T47D (cell line): ENCODE results near the gene BPIFA1.

Experiments used
- DNase-seq, 2 experiments: peaks; one replicate each; pipeline versions ENCODE4 v3.0.0 to v3.0.0-alpha.2; 2011 to 2012; ENCODE audit warnings: low read depth in 1 of 2, low spot score in 1 of 2
- JUND ChIP-seq: IDR thresholded peaks from 2 replicates; pipeline ENCODE4 v1.6.1; 2012; ENCODE audit warnings: low read depth
- in situ Hi-C: cut with HindIII; loops from 2 replicates; pipeline ENCODE4 v1.10.0; 2016; ENCODE audit warnings: low sequenced_read_pairs, low pct_unique_long_range_greater_than_20kb

Gene BPIFA1

DNA sequence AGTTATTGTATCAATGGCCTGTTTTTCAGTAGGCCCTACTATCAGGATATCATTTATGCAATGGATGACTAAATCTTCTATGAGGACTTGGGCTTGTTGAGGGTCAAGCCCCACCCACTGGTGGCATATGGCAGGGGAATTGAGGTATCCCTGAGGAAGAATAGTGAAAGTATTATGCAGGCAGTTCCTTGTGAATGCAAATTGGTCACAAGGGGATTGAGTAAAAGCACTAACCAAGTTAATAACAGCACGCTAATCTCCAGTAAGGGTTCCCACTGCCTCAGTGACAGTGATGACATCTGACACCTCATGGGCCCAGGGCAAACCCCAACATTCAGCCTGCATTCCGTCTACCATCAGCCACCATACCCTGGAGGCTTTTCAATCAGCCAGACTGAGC lies 14.9 kb downstream of the BPIFA1 start:
- in situ Hi-C loops: no loop called here

DNA sequence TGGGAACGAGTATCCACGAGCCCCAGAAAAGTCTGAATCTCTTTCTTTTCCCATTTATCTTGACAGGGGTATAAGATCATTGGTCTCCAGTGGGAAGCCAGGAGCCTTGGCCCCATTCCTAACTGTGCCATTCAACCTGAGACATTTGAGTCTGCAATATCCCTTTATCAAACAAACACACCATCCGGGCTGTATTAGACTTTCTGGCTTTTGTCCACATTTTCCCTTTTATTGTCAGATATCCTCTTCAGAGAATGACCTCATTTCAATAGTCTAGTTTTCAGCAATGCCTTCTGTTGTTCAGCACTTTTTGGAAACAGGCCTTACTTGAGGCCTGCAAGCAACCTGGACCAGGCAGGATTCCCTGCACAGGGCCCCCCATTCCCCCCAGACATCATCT lies 15.7 kb downstream of the BPIFA1 start:
- no peak for TF ChIP-seq JUND
- DNase-seq: no peak
- in situ Hi-C loops: no loop called here

More for the DNA sequence above, 14.9 kb downstream of the BPIFA1 start:
- TF ChIP-seq JUND: no peak
- DNase-seq: no peak

GRCh38 chr20:33252460-33252859 lies 16.7 kb downstream of the BPIFA1 start:
- no peak for TF ChIP-seq JUND
- in situ Hi-C loops: no loop called here

DNA sequence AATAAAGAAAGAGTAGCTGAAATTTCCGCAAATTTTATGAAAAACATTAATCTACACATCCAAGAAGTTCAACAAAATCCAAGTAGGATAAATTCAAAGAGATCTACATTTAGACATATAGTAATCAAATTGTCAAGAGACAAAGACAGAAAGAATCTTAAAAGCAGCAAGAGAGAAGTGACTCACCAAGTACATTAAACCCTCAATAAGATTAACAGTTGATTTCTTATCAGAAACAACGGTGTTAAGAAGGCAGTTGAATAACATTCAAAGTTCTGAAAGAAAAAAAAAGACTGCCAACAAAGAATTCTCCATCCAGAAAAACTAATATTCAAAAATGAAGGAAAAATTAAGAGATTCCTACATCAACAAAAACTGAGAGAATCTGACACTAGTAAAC lies 19.2 kb downstream of the BPIFA1 start:
- no peak for TF ChIP-seq JUND
- DNase-seq: no peak
- in situ Hi-C loops: no loop called here

More at GRCh38 chr20:33252460-33252859, 16.7 kb downstream of the BPIFA1 start:
- DNase-seq: no peak

DNA sequence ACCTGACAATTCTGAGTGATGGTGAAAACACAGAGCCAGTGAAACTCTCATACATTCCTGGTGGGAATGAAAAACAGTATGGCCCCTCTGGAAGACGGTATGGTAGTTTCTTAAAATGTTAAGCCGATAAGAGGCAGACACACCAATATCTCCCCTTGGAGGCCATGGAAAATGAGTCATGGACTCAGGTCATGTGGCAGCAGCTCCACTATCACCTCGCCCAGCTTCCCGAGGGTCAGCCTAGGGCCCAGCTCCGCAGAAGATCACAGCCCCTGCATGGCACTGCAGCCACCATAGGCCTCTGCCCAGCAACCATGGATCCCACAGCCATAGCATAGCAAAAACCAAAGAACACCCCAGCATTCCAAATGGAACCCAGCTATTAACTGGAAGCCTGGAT lies 21.4 kb downstream of the BPIFA1 start:
- in situ Hi-C loops: no loop called here
- DNase-seq: no peak
- TF ChIP-seq JUND: no peak

DNA sequence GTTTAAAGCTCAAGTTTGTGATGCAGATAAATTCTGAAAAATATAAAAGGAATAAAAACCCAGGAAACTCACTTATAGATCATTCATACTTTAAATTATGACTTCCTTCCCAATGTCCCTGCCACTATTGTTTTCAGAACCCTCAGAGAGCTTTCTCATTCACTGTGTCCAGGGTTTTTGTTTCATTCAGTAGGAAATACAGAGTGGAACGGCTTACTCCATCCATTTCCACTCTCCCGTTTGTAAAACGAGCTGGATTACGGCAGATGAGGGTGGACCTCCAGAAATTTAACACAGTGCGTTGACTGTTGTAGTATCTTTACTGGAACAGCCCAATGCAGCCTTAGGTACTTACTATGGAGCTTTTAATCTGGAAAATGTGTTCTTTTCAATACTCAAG lies 23.6 kb downstream of the BPIFA1 start:
- no peak for TF ChIP-seq JUND
- DNase-seq: no peak
- in situ Hi-C loops: no loop called here

DNA sequence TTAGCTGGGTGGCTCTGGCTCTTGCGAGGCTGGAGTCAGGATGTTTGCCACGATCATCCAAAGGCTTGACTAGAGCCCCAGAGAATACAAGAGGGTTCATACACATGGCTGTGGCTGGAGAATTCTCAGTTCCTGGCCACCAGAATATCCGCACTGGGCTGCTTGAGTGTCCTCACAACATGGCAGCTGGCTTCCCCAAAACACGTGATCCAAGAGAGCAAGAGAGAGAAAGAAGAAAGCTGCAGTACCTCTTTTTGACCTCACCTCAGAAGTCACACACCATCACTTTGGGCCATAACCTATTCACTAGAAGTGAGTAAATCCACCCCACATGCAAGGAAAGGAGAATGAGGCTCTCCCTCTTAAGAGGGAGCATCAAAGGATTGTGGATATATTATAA lies 25.7 kb downstream of the BPIFA1 start:
- in situ Hi-C loops: no loop called here
- no peak for TF ChIP-seq JUND
- DNase-seq: no peak

- DNase-seq: peak in 1 of 2 experiments; percentile 85
- TF ChIP-seq JUND: no peak
- in situ Hi-C loops: no loop called here
These were observed 26.9 kb downstream of the BPIFA1 start for GRCh38 chr20:33262658-33263065.

GRCh38 chr20:33263784-33264183 lies 28.0 kb downstream of the BPIFA1 start:
- no peak for TF ChIP-seq JUND
- DNase-seq: no peak
- in situ Hi-C loops: no loop called here

- DNase-seq: no peak
- in situ Hi-C loops: no loop called here
- no peak for TF ChIP-seq JUND
These were observed 31.9 kb downstream of the BPIFA1 start for GRCh38 chr20:33267701-33268100.

- TF ChIP-seq JUND: no peak
- DNase-seq: no peak
- in situ Hi-C loops: no loop called here
These were observed 36.5 kb downstream of the BPIFA1 start for GRCh38 chr20:33272155-33272873.

- DNase-seq: no peak
- in situ Hi-C loops: no loop called here
- no peak for TF ChIP-seq JUND
These were observed 37.5 kb downstream of the BPIFA1 start for GRCh38 chr20:33273117-33273851.

- no peak for TF ChIP-seq JUND
- DNase-seq: no peak
- in situ Hi-C loops: no loop called here
These were observed 39.4 kb downstream of the BPIFA1 start for GRCh38 chr20:33275215-33275614.

DNA sequence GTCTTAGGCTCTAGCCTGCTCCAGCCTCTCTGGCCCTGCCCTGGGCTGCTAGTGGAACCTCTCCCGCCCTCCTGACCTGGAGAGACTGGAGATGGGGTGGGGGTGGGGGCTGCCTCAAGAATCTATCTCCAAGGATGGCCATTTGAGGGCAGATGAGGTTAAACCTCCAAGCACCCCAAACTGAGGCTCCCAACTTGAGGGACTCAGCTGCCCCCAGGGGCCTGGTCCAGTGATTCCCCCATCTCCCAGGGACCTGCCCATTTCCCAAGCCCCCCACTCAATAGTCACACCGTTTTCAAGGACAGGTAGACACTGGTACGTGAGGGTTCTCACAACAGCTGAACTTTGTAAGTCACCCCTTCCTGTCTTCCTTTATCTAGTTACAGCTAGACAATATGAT lies 40.1 kb downstream of the BPIFA1 start:
- DNase-seq: no peak
- no peak for TF ChIP-seq JUND
- in situ Hi-C loops: no loop called here
